ENCODE results near the gene RGL3. TPM values are rescaled to one million over a fixed set of nuclear protein-coding genes. Genes with fewer than 3 reads are reported as not detected.

Gene RGL3
- total and polyA plus RNA-seq, 9 of the 15 experiments (the other 6 are each of a cell fraction or from before 2014, with no cell fraction given), result 0.12 to 0.61 (median 0.32) TPM; not detected in 4

DNA sequence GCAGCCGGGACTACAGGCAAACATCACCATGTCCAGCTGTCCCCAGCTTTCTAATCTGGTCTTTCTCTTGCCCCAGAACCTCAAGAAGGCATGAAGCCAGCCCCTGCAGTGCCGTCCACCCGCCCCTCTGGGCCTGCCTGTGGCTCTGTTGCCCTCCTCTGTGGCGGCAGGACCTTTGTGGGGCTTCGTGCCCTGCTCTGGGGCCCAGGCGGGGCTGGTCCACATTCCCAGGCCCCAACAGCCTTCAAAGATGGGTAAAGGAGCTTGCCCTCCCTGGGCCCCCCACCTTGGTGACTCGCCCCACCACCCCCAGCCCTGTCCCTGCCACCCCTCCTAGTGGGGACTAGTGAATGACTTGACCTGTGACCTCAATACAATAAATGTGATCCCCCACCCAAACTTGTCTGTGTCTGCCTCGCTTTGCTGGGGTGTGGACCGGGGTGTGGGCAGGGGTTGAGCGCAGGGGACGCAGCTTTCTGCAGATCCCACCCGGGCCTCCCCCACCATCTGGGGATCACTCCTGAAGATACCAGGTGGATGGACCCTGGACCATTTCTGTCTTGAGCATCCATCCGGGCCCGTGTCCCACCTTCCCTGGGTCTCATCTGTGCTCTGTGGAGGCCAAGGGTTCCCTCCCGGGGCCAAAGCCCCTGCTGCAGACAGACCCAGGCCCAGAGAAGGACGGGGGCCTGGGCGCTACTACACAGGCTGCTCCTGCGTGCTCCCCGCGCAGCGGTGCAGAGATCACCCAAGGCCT lies 31.6 kb upstream of the RGL3 start (continued):
- TF ChIP-seq XRCC3 (IDR thresholded peaks at IDR 0.05) (no peak), NR3C1 (CRISPR knock-in tag; IDR thresholded peaks at IDR 0.05) (no peak), THRAP3 (IDR thresholded peaks at IDR 0.05; ENCODE audit: borderline replicate concordance) (no peak), RBFOX2 (IDR thresholded peaks at IDR 0.05; ENCODE audit: low read depth, low read length) (0 out of 2 replicates have a peak, but pooled peaks have one; percentile 36), POLR2G (IDR thresholded peaks at IDR 0.05; ENCODE audit: low read depth, low read length) (peak; percentile 51), HNRNPUL1 (IDR thresholded peaks at IDR 0.05; ENCODE audit: low read length) (no peak), ZKSCAN3 (CRISPR knock-in tag; IDR thresholded peaks at IDR 0.05) (no peak), CBX5 (IDR thresholded peaks at IDR 0.05; ENCODE audit: borderline replicate concordance, low read depth) (no peak)
- TF ChIP-seq, protein P1, sequence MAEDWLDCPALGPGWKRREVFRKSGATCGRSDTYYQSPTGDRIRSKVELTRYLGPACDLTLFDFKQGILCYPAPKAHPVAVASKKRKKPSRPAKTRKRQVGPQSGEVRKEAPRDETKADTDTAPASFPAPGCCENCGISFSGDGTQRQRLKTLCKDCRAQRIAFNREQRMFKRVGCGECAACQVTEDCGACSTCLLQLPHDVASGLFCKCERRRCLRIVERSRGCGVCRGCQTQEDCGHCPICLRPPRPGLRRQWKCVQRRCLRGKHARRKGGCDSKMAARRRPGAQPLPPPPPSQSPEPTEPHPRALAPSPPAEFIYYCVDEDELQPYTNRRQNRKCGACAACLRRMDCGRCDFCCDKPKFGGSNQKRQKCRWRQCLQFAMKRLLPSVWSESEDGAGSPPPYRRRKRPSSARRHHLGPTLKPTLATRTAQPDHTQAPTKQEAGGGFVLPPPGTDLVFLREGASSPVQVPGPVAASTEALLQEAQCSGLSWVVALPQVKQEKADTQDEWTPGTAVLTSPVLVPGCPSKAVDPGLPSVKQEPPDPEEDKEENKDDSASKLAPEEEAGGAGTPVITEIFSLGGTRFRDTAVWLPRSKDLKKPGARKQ (CRISPR knock-in tag; IDR thresholded peaks at IDR 0.05), result no peak
- TF ChIP-seq, protein P2, sequence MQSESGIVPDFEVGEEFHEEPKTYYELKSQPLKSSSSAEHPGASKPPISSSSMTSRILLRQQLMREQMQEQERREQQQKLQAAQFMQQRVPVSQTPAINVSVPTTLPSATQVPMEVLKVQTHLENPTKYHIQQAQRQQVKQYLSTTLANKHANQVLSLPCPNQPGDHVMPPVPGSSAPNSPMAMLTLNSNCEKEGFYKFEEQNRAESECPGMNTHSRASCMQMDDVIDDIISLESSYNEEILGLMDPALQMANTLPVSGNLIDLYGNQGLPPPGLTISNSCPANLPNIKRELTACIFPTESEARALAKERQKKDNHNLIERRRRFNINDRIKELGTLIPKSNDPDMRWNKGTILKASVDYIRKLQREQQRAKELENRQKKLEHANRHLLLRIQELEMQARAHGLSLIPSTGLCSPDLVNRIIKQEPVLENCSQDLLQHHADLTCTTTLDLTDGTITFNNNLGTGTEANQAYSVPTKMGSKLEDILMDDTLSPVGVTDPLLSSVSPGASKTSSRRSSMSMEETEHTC (IDR thresholded peaks at IDR 0.05), result no peak
- TF ChIP-seq, protein P3, sequence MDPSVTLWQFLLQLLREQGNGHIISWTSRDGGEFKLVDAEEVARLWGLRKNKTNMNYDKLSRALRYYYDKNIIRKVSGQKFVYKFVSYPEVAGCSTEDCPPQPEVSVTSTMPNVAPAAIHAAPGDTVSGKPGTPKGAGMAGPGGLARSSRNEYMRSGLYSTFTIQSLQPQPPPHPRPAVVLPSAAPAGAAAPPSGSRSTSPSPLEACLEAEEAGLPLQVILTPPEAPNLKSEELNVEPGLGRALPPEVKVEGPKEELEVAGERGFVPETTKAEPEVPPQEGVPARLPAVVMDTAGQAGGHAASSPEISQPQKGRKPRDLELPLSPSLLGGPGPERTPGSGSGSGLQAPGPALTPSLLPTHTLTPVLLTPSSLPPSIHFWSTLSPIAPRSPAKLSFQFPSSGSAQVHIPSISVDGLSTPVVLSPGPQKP (CRISPR knock-in tag; IDR thresholded peaks at IDR 0.05), result no peak
- TF ChIP-seq, protein P4, sequence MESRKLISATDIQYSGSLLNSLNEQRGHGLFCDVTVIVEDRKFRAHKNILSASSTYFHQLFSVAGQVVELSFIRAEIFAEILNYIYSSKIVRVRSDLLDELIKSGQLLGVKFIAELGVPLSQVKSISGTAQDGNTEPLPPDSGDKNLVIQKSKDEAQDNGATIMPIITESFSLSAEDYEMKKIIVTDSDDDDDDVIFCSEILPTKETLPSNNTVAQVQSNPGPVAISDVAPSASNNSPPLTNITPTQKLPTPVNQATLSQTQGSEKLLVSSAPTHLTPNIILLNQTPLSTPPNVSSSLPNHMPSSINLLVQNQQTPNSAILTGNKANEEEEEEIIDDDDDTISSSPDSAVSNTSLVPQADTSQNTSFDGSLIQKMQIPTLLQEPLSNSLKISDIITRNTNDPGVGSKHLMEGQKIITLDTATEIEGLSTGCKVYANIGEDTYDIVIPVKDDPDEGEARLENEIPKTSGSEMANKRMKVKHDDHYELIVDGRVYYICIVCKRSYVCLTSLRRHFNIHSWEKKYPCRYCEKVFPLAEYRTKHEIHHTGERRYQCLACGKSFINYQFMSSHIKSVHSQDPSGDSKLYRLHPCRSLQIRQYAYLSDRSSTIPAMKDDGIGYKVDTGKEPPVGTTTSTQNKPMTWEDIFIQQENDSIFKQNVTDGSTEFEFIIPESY (CRISPR knock-in tag; IDR thresholded peaks at IDR 0.05), result 0 out of 2 replicates have a peak, but pooled peaks have one; percentile 41
